OCI-LY3 (cell line): ENCODE data around the gene HIVEP3.

ENCODE experiments used
- H2AFZ ChIP-seq: fragments of 200-600, 300-600 bp; shearing (Covaris generic); 2 replicates; pipeline ENCODE4 v1.6.0; 2014; ENCODE audit warnings: antibody characterized with exemption, low read depth, low read length
- H3K27ac ChIP-seq: fragments of 200-600, 300-600 bp; sonication (generic); 2 replicates; pipeline ENCODE4 v1.5.1; 2014; ENCODE audit warnings: mild to moderate bottlenecking, low read length, moderate library complexity, mixed read lengths
- H3K27me3 ChIP-seq: fragments of 200-600, 300-600 bp; sonication (generic); 2 replicates; pipeline ENCODE4 v1.6.1; 2014; ENCODE audit warnings: low read depth, low read length, mixed read lengths
- H3K36me3 ChIP-seq: fragments of 200-600, 300-600 bp; sonication (generic); replicated peaks from 2 replicates; pipeline ENCODE3; 2014; ENCODE audit warnings: low read depth, low read length, mixed read lengths
- H3K4me1 ChIP-seq: fragments of 300-600, 200-600 bp; sonication (generic); 2 replicates; pipeline ENCODE4 v1.6.1; 2014; ENCODE audit warnings: low read length, mixed read lengths
- H3K4me2 ChIP-seq: fragments of 200-600, 300-600 bp; sonication (generic); 2 replicates; pipeline ENCODE4 v1.6.1; 2014; ENCODE audit warnings: low read length, mixed read lengths
- H3K4me3 ChIP-seq: fragments of 300-600, 200-600 bp; sonication (generic); 2 replicates; pipeline ENCODE4 v1.5.1; 2014; ENCODE audit warnings: antibody characterized with exemption, mild to moderate bottlenecking, low read length, moderate library complexity
- H3K79me2 ChIP-seq: fragments of 300-600, 200-600 bp; shearing (Covaris generic); 2 replicates; pipeline ENCODE4 v1.6.1; 2014; ENCODE audit warnings: mild to moderate bottlenecking, low read length, mixed read lengths
- H3K9ac ChIP-seq: fragments of 300-600, 200-600 bp; shearing (Covaris generic); 2 replicates; pipeline ENCODE4 v1.6.0; 2014; ENCODE audit warnings: mild to moderate bottlenecking, low read length, moderate library complexity
- H3K9me3 ChIP-seq: fragments of 200-600, 300-600 bp; shearing (Covaris generic); 2 replicates; pipeline ENCODE4 v1.6.1; 2014; ENCODE audit warnings: low read length, mixed read lengths; ENCODE audit not compliant: insufficient read depth
- H4K20me1 ChIP-seq: fragments of 200-600, 300-600 bp; sonication (generic); 2 replicates; pipeline ENCODE4 v1.6.1; 2016; ENCODE audit warnings: low read length, mixed read lengths; ENCODE audit not compliant: insufficient read depth
- CTCF ChIP-seq: fragments of 200-600, 300-600 bp; sonication (generic); IDR thresholded peaks from 2 replicates; pipeline ENCODE4 v1.5.1; 2014; ENCODE audit warnings: antibody characterized with exemption, low read length, low read depth
- EZH2phosphoT487 ChIP-seq: fragments of 200-600 bp; shearing (Covaris generic); IDR thresholded peaks from 2 replicates; pipeline ENCODE4 v1.6.1; 2018; ENCODE audit warnings: antibody characterized with exemption, mixed run types, low read depth

The HIVEP3 gene

DNA sequence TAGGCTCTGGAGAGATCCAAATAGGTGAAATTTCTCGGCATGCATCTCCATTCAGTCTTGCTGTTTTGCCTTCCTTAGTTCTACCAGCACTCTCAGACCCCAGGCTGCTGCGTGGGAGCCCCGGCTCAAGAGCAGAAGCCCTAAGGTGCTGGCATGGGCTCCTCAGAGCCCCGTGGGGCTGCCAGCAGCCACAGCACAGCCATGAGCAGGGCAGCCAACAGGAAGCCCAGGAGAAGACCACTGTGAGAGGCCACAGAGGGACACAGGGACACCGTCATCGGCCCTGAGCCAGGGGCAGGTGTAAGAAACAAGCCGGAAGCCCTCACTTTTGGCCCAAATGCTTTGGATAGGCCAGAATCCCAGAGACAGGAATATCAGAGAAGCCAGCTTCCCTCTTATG, 66.6 kb downstream of the HIVEP3 start:
- H4K20me1 ChIP-seq: no peaks in the 10 kb centered on the region
- no peak overlapping the region for H3K9ac ChIP-seq
- H3K27ac ChIP-seq: no peak overlapping the region
- no peak overlapping the region for H3K4me2 ChIP-seq
- no peaks in the 10 kb centered on the region for H3K79me2 ChIP-seq
- H2AFZ ChIP-seq: no peak overlapping the region
- no peak overlapping the region for H3K4me3 ChIP-seq
- no peaks in the 10 kb centered on the region for H3K9me3 ChIP-seq
- peaks cover 14% of the 10 kb centered on the region for H3K4me1 ChIP-seq
- no peaks in the 10 kb centered on the region for H3K27me3 ChIP-seq
- TF ChIP-seq CTCF (no peak), EZH2phosphoT487 (no peak)
- H3K36me3 ChIP-seq: peaks cover 3% of the 10 kb centered on the region

DNA sequence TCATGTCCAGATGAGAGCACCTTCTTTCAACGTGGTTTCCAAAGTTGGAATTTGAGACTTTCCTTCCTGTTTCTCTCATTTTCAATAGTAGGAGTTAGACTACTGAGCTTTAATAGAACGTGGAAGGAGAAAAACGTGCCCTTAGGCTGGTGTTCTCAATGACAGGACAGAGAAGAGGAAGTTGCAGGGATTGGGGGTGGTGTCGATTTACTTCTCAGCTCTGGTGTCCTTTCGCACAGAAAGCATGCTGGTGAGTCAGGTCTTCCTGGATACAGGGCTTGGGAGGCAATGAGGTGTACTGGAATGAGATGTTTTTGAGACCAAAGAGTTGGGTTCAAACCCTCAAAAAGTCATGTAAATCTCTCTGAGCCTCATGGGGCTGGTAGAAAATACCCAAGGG, 67.1 kb downstream of the HIVEP3 start:
- H3K9me3 ChIP-seq: no peaks in the 10 kb centered on the region
- H3K9ac ChIP-seq: no peak overlapping the region
- H3K4me1 ChIP-seq: peaks cover 14% of the 10 kb centered on the region
- H3K79me2 ChIP-seq: no peaks in the 10 kb centered on the region
- no peaks in the 10 kb centered on the region for H4K20me1 ChIP-seq
- H3K4me3 ChIP-seq: no peak overlapping the region
- H2AFZ ChIP-seq: no peak overlapping the region
- peaks cover 3% of the 10 kb centered on the region for H3K36me3 ChIP-seq
- H3K27me3 ChIP-seq: no peaks in the 10 kb centered on the region
- TF ChIP-seq CTCF: no peak
- no peak for TF ChIP-seq EZH2phosphoT487
- H3K27ac ChIP-seq: no peak overlapping the region
- peak overlapping the region; percentile 49; the same call in 1 of the 2 replicates for H3K4me2 ChIP-seq

GRCh38 chr1:41850029-41850428, 68.7 kb downstream of the HIVEP3 start:
- TF ChIP-seq EZH2phosphoT487 (no peak), CTCF (no peak)
- H4K20me1 ChIP-seq: no peaks in the 10 kb centered on the region
- H3K27me3 ChIP-seq: no peaks in the 10 kb centered on the region
- no peaks in the 10 kb centered on the region for H3K79me2 ChIP-seq
- peaks cover 14% of the 10 kb centered on the region for H3K4me1 ChIP-seq
- no peak overlapping the region for H3K4me2 ChIP-seq
- H2AFZ ChIP-seq: no peak overlapping the region
- H3K9ac ChIP-seq: no peak overlapping the region
- H3K36me3 ChIP-seq: peaks cover 4% of the 10 kb centered on the region
- no peaks in the 10 kb centered on the region for H3K9me3 ChIP-seq
- H3K4me3 ChIP-seq: no peak overlapping the region
- H3K27ac ChIP-seq: no peak overlapping the region

GRCh38 chr1:41849211-41849759, 69.4 kb downstream of the HIVEP3 start:
- H3K36me3 ChIP-seq: peaks cover 4% of the 10 kb centered on the region
- peaks cover 14% of the 10 kb centered on the region for H3K4me1 ChIP-seq
- no peaks in the 10 kb centered on the region for H3K9me3 ChIP-seq
- no peak overlapping the region for H3K27ac ChIP-seq
- H4K20me1 ChIP-seq: no peaks in the 10 kb centered on the region
- no peak overlapping the region for H3K9ac ChIP-seq
- H3K4me3 ChIP-seq: no peak overlapping the region
- no peaks in the 10 kb centered on the region for H3K27me3 ChIP-seq
- H2AFZ ChIP-seq: no peak overlapping the region
- no peak for TF ChIP-seq EZH2phosphoT487
- TF ChIP-seq CTCF: no peak
- no peaks in the 10 kb centered on the region for H3K79me2 ChIP-seq
- H3K4me2 ChIP-seq: no peak overlapping the region
